HepG2 (cell line): ENCODE results near the gene RBM28. TPM values are rescaled to one million over a fixed set of nuclear protein-coding genes. Genes with fewer than 3 reads are reported as not detected.

Experiments used
- ATAC-seq: fragments of 200-7000 bp; cut with Tn5 transposase; 3 replicates; pipeline ENCODE4 v1.9.1; 2020; ENCODE audit warnings: mild to moderate bottlenecking, moderate library complexity
- BruUV-seq: library from RNA; stranded (reverse); fragments of 400-500 nt; replicated peaks from 2 replicates; lab custom pipeline; 2021; lab: Mats Ljungman, UMichigan
- CTCF ChIA-PET: fragments of 300-600 bp; formaldehyde crosslinking; extraction: SDS; loops from one replicate; lab custom pipeline; 2021; ENCODE audit warnings: low total read pairs, inconsistent platforms, low intra/inter-chr PET ratio; lab: Yijun Ruan, JAX
- POLR2A ChIA-PET: fragments of 350-600 bp; sonication (Branson Sonifier 250); formaldehyde crosslinking; loops from one replicate; lab custom pipeline; 2020; ENCODE audit warnings: antibody characterized with exemption, inconsistent platforms; lab: Yijun Ruan, JAX
- DNase-seq: peaks from one replicate; pipeline ENCODE4 v3.0.0-alpha.2; 2015; ENCODE audit warnings: low spot score
- FAIRE-seq: peaks from 3 replicates; lab custom pipeline; 2011; peaks lifted over from hg19 to GRCh38; lab: Jason Lieb, UNC
- H2AFZ ChIP-seq: one replicate; pipeline ENCODE4 v1.6.1; 2011; ENCODE audit warnings: low read length, inconsistent platforms
- H3K27ac ChIP-seq: fragments of 300-600 bp; 3 replicates; pipeline ENCODE4 v1.8.0; 2011; ENCODE audit warnings: mixed run types, mild to moderate bottlenecking, mixed read lengths, low read length, inconsistent platforms; ENCODE audit not compliant: insufficient read depth; ENCODE audit errors: extremely low read length
- H3K27me3 ChIP-seq, 2 experiments: fragments of 200-600 bp in 1 of 2; 2 replicates in 1 of 2; 3 replicates in 1 of 2; pipeline versions ENCODE4 v1.6.0 to v1.8.0; 2011; ENCODE audit warnings: low read length in 2 of 2, mild to moderate bottlenecking in 2 of 2, moderate library complexity in 2 of 2, inconsistent platforms in 1 of 2; ENCODE audit not compliant: insufficient read depth in 2 of 2, control insufficient read depth in 1 of 2
- H3K36me3 ChIP-seq, 2 experiments: fragments of 200-600 bp in 1 of 2; replicated peaks in 1 of 2; 2 replicates in 1 of 2; 3 replicates in 1 of 2; pipeline versions ENCODE4 v1.5.1 to v1.8.0; 2011; ENCODE audit warnings: low read length in 2 of 2, inconsistent platforms in 1 of 2; ENCODE audit not compliant: insufficient read depth in 2 of 2, control insufficient read depth in 1 of 2
- H3K4me1 ChIP-seq: 2 replicates; pipeline ENCODE4 v1.5.1; 2012; ENCODE audit warnings: low read length, inconsistent platforms; ENCODE audit not compliant: insufficient read depth
- H3K4me2 ChIP-seq: 2 replicates; pipeline ENCODE4 v1.6.0; 2011; ENCODE audit warnings: low read depth, low read length, inconsistent platforms
- H3K4me3 ChIP-seq, 3 experiments: fragments of 200-600 bp in 1 of 3; sonication (generic), shearing (Covaris generic) in 1 of 3; replicated peaks in 1 of 3; 2 replicates each; pipeline ENCODE4 v1.5.1; 2011 to 2016; ENCODE audit warnings: low read length in 3 of 3, inconsistent platforms in 2 of 3, low read depth in 2 of 3, mild to moderate bottlenecking in 2 of 3, control low read depth in 1 of 3, mixed read lengths in 1 of 3; ENCODE audit not compliant: insufficient read depth in 1 of 3
- H3K79me2 ChIP-seq: one replicate; pipeline ENCODE4 v1.6.1; 2011; ENCODE audit warnings: low read length, inconsistent platforms; ENCODE audit not compliant: insufficient read depth
- H3K9ac ChIP-seq: 2 replicates; pipeline ENCODE4 v1.6.0; 2011; ENCODE audit warnings: mild to moderate bottlenecking, low read depth, low read length, inconsistent platforms; ENCODE audit not compliant: insufficient read depth
- H3K9me3 ChIP-seq: 2 replicates; pipeline ENCODE4 v1.5.1; 2012; ENCODE audit warnings: mild to moderate bottlenecking, low read length
- H4K20me1 ChIP-seq: 2 replicates; pipeline ENCODE4 v1.6.0; 2011; ENCODE audit warnings: inconsistent platforms, mild to moderate bottlenecking, low read length, moderate library complexity; ENCODE audit not compliant: insufficient read depth
- CBX2 ChIP-seq, 2 experiments: fragments of 200-600 bp in 1 of 2; sonication (generic); formaldehyde crosslinking in 1 of 2; IDR thresholded peaks; 2 replicates each; pipeline versions ENCODE4 v1.7.0 to v1.8.1; 2018 to 2022; ENCODE audit warnings: low read depth in 2 of 2, low read length in 1 of 2, mild to moderate bottlenecking in 1 of 2, missing genetic modification reagents in 1 of 2
- PCBP2 ChIP-seq: fragments of 200-400 bp; formaldehyde crosslinking; optimal IDR thresholded peaks from 2 replicates; pipeline ENCODE3; 2018; ENCODE audit warnings: low read length, low read depth; ENCODE audit not compliant: poor library complexity, severe bottlenecking
- TMF1 ChIP-seq: sonication (generic); formaldehyde crosslinking; IDR thresholded peaks from 2 replicates; pipeline ENCODE4 v1.8.1; 2022; ENCODE audit warnings: low read depth, missing genetic modification reagents
- whole genome bisulfite sequencing: methylation state at CpG from one replicate; pipeline ENCODE4 v1.1.6; 2017; ENCODE audit warnings: low lambda C conversion rate; 5-methylcytosine and 5-hydroxymethylcytosine counted together
- in situ Hi-C: cut with HindIII; loops from 2 replicates; pipeline ENCODE4 v1.10.0; 2017; ENCODE audit warnings: low pct_unique_long_range_greater_than_20kb; ENCODE audit not compliant: extremely low pct_ligation_motif_present
- intact Hi-C: fragments of 100-400 bp; cut with micrococcal nuclease; formaldehyde crosslinking; loops from one replicate; pipeline ENCODE4 v1.10.0; 2022; ENCODE audit not compliant: unreplicated experiment
- polyA plus RNA-seq, 8 experiments: library from polyadenylated mRNA; depleted of rRNA in 3 of 8; stranded (reverse) in 7 of 8; unstranded in 1 of 8; fragments of >200 nt; fragmentation: Illumina TruSeq in 4 of 8; extraction: Trizol in 4 of 8; gene quantifications; 2 replicates each; pipeline versions ENCODE4 v1.2.1 to v1.2.3, GENCODE V29; 2011 to 2016; ENCODE audit warnings: low read depth in 4 of 8, missing spikeins in 1 of 8, mixed read lengths in 1 of 8; ENCODE audit not compliant: insufficient read depth in 1 of 8
- total RNA-seq, 5 experiments: library from RNA; depleted of rRNA; stranded (reverse); fragments of >200 nt; fragmentation: Illumina TruSeq; extraction: Trizol; gene quantifications; 2 replicates each; pipeline ENCODE4 v1.2.3, GENCODE V29; 2016; ENCODE audit warnings: low read depth in 1 of 5
- TF ChIP-seq, protein P1 (sequence below): sonication (generic); formaldehyde crosslinking; IDR thresholded peaks from 2 replicates; pipeline ENCODE4 v1.4.0; 2020; ENCODE audit warnings: missing genetic modification reagents, borderline replicate concordance
- TF ChIP-seq, protein P2 (sequence below): sonication (generic); formaldehyde crosslinking; IDR thresholded peaks from 2 replicates; pipeline ENCODE4 v1.4.0; 2020; ENCODE audit warnings: missing genetic modification reagents, borderline replicate concordance

The RBM28 gene
- total and polyA plus RNA-seq, 2 of the 13 experiments (the other 11 are each of a cell fraction or from before 2014, with no cell fraction given) = 20.5 to 49.0 TPM

DNA sequence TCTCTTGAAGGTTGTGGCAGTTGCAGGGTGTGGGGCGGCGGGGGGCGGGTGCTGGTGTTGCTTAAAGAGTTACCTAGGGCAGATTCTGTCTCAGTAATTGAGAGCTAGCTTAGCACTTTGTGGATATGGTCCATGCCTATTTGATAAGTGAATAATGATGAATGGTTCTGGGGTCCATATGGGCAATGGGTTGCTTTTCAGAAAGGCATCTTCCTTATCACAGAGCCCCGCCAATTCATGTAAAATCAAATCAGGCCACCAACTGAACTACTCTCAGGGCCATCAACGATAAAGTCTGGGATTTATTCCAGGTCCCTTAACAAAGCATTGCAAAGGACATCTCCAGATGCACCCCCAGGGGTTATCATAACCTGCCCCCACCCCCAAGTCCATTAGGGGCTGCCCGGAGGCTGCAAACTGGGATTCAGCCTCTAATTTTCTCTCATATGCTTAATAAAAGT is 19.6 kb upstream of the RBM28 start:
- in situ Hi-C loops = no loop called here
- no peaks in the 10 kb centered on the region for H3K9me3 ChIP-seq
- H3K4me1 ChIP-seq = peaks cover 13% of the 10 kb centered on the region; the same call in 1 of the 2 replicates
- H3K27me3 ChIP-seq = peaks cover 21 to 76% of the 10 kb centered on the region in 2 experiments; a peak in 4 of 5 replicates
- WGBS = 8% methylated on average over 6 of the region's 6 CpGs
- H3K9ac ChIP-seq = no peak overlapping the region
- FAIRE-seq (no peak), ATAC-seq (no peak), DNase-seq (no peak)
- CTCF ChIA-PET = no interaction called here
- intact Hi-C loops = no loop called here
- no peak overlapping the region for H3K4me2 ChIP-seq
- no peaks in the 10 kb centered on the region for H3K79me2 ChIP-seq
- H3K27ac ChIP-seq = no peak overlapping the region
- no peaks in the 10 kb centered on the region for H3K36me3 ChIP-seq
- POLR2A ChIA-PET = no interaction called here
- BruUV-seq = no TSS peak
- no peak overlapping the region for H2AFZ ChIP-seq
- H3K4me3 ChIP-seq = no peak overlapping the region
- no peaks in the 10 kb centered on the region for H4K20me1 ChIP-seq
- TF ChIP-seq, protein P1, sequence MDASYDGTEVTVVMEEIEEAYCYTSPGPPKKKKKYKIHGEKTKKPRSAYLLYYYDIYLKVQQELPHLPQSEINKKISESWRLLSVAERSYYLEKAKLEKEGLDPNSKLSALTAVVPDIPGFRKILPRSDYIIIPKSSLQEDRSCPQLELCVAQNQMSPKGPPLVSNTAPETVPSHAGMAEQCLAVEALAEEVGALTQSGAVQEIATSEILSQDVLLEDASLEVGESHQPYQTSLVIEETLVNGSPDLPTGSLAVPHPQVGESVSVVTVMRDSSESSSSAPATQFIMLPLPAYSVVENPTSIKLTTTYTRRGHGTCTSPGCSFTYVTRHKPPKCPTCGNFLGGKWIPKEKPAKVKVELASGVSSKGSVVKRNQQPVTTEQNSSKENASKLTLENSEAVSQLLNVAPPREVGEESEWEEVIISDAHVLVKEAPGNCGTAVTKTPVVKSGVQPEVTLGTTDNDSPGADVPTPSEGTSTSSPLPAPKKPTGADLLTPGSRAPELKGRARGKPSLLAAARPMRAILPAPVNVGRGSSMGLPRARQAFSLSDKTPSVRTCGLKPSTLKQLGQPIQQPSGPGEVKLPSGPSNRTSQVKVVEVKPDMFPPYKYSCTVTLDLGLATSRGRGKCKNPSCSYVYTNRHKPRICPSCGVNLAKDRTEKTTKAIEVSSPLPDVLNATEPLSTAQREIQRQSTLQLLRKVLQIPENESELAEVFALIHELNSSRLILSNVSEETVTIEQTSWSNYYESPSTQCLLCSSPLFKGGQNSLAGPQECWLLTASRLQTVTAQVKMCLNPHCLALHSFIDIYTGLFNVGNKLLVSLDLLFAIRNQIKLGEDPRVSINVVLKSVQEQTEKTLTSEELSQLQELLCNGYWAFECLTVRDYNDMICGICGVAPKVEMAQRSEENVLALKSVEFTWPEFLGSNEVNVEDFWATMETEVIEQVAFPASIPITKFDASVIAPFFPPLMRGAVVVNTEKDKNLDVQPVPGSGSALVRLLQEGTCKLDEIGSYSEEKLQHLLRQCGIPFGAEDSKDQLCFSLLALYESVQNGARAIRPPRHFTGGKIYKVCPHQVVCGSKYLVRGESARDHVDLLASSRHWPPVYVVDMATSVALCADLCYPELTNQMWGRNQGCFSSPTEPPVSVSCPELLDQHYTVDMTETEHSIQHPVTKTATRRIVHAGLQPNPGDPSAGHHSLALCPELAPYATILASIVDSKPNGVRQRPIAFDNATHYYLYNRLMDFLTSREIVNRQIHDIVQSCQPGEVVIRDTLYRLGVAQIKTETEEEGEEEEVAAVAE (CRISPR knock-in tag) = no peak
- TF ChIP-seq PCBP2 = no peak
- no peak for TF ChIP-seq TMF1

DNA sequence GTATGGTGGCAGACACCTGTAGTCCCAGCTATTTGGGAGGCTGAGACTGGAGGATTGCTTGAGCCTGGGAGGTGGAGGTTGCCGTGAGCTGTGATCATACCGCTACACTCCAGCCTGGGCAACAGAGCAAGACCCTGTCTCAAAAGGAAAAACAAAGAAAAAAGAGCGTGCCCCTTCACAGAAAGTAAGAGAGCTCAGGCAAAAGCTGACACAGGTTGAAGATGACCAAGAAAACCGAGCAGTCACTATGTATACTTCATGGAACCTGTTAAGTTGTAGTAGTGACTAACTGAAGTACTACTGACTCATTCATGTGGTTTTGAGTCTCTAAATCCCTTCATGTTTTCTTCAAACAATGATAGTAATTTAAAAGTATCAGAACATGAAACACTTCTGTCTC is 19.0 kb upstream of the RBM28 start:
- no peak overlapping the region for H3K4me2 ChIP-seq
- TF ChIP-seq CBX2 (IDR thresholded peaks at IDR 0.05; ENCODE audit: low read depth, low read length) (peak; percentile 26; the same call in 1 of the 2 replicates), CBX2 (CRISPR knock-in tag; IDR thresholded peaks at IDR 0.05; ENCODE audit: low read depth) (no peak)
- TF ChIP-seq, protein P2, sequence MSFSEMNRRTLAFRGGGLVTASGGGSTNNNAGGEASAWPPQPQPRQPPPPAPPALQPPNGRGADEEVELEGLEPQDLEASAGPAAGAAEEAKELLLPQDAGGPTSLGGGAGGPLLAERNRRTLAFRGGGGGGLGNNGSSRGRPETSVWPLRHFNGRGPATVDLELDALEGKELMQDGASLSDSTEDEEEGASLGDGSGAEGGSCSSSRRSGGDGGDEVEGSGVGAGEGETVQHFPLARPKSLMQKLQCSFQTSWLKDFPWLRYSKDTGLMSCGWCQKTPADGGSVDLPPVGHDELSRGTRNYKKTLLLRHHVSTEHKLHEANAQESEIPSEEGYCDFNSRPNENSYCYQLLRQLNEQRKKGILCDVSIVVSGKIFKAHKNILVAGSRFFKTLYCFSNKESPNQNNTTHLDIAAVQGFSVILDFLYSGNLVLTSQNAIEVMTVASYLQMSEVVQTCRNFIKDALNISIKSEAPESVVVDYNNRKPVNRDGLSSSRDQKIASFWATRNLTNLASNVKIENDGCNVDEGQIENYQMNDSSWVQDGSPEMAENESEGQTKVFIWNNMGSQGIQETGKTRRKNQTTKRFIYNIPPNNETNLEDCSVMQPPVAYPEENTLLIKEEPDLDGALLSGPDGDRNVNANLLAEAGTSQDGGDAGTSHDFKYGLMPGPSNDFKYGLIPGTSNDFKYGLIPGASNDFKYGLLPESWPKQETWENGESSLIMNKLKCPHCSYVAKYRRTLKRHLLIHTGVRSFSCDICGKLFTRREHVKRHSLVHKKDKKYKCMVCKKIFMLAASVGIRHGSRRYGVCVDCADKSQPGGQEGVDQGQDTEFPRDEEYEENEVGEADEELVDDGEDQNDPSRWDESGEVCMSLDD = no peak
- TF ChIP-seq, all 625 proteins: peak for 1
- H3K9me3 ChIP-seq = no peaks in the 10 kb centered on the region
- no peak for ATAC-seq
- no peak for DNase-seq
- WGBS = 40% methylated on average over 4 of the region's 4 CpGs
- no peak overlapping the region for H2AFZ ChIP-seq
- CTCF ChIA-PET = no interaction called here
- POLR2A ChIA-PET = no interaction called here
- in situ Hi-C loops = no loop called here
- intact Hi-C loops = no loop called here
- H3K79me2 ChIP-seq = no peaks in the 10 kb centered on the region
- H3K36me3 ChIP-seq = no peaks in the 10 kb centered on the region
- no peaks in the 10 kb centered on the region for H4K20me1 ChIP-seq
- no TSS peak for BruUV-seq
- H3K27ac ChIP-seq = no peak overlapping the region
- peaks cover 13% of the 10 kb centered on the region; the same call in 1 of the 2 replicates for H3K4me1 ChIP-seq
- H3K27me3 ChIP-seq = peaks cover 21 to 83% of the 10 kb centered on the region in 2 experiments; a peak in 4 of 5 replicates
- H3K4me3 ChIP-seq = no peak overlapping the region
- H3K9ac ChIP-seq = no peak overlapping the region
- no peak for FAIRE-seq
